GM18520 (cell line): ENCODE measurements around the gene SPINK8.
"Not testable (repeated sequence)": the region's sequence is repeated elsewhere in the genome, so short reads cannot be mapped to it uniquely, and the experiment has no call there.

Experiments used
- ATAC-seq: cut with Tn5 transposase; IDR thresholded peaks from one replicate; pipeline ENCODE4 v1.9.1; 2021; ENCODE audit not compliant: unreplicated experiment

The SPINK8 gene

DNA sequence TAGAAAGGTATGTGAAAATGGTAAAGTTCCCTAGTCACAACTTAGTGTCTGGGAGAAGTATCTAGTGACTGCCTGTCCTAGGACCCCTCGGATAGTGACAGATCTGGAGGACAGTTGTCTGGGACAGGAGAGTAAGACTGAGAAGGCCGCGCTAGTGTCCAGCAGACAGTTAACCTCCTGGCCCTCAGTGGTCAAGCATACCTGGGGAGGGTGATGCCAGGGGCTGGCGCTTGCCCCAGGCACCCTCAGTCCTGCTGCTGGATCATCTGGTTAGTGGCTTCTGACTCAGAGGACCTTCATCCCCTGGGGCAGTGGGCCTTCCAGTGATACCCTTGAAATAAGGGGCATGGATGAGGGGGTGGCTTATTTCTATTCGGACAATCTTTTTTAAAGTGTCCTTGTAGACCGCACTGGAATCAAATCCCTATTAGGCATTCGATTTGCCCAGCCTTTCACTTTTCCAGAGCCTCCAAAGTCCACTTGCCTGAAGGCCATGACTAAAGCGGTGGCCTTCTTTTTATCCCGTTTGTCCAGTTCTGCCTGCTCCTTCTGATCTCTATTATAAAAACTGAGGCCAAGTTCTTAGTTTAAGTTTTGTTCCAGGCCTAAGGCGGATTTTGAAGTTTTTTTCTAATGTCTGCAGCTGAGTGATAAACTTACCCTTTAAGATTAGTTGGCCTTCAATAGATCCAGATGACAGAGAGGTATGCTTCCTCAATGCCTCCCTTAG lies 1.6 kb downstream of the SPINK8 start:
- not testable (repeated sequence) for ATAC-seq

DNA sequence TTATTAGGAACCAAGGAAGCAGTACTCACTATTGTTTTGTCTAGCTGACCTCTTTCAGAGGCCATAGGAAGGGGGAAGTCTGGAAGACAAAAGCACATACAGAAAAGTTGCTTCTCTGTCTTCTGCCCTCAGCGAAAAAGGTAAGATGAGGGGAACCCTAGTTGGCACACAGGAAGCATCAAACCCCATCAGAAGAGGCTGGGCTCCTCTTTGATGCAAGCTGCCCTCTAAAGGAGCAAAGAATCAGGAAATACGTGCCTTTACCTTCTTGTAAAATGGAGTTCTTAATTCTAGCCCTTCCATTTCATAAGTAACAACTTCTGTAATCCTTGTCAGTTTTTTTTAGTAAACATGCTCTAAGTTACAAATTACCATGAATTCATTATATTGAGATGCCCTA lies 12.5 kb downstream of the SPINK8 start:
- ATAC-seq, result no peak

DNA sequence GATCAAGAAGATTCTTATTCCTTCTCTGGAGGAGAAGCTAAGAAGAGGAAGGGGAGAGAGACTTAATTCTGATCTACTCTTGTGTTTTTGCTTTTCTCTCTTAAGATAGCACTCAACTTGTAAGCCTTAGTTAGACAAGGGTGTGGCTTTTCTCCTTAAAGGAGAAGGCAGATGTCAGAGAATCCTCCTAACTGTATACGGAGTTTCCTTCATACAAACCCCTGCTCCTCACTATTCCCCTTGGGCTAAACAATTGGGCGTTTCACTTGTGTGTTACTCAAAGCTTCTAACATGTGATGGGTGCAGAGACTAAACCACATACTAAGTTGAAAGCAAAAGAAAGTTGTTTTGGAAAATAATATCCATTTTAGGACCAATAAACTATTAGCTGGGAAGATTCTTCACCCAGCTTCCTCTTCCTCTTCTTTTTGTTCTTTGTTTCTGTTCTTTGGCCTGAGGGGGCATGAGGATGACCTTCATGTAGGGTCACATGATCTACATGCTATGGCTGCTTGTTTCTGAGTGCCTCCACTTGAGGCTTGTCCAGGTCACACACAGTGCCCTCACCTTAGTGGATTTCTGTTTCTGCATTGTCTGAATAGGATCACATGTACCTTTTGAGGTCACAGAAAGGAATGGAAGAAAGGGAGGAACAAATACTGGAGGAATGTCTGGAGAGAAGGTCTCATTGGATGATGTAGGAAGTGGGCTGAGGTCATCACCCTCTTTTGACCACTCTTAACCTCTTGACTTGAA lies 14.6 kb downstream of the SPINK8 start:
- ATAC-seq, result no peak

DNA sequence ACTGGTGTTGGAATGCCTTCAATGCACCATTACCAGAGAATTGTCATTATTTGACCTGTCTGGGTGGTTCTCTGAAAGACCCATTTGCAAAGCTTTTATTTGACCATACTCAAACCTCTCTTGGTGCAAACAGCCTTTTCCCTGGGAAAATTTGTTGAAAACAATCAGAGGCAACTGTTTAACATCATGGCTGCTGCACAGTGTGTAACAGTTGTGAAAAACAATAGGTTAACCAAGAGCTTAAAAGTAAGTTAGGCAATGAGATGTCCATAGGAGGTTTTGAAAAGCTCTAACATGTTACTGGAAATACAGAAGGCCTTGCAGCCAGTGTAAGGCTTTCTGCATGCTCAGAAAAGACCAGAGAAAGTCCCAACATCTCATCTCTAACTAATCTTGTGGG lies 18.9 kb downstream of the SPINK8 start:
- no peak for ATAC-seq

DNA sequence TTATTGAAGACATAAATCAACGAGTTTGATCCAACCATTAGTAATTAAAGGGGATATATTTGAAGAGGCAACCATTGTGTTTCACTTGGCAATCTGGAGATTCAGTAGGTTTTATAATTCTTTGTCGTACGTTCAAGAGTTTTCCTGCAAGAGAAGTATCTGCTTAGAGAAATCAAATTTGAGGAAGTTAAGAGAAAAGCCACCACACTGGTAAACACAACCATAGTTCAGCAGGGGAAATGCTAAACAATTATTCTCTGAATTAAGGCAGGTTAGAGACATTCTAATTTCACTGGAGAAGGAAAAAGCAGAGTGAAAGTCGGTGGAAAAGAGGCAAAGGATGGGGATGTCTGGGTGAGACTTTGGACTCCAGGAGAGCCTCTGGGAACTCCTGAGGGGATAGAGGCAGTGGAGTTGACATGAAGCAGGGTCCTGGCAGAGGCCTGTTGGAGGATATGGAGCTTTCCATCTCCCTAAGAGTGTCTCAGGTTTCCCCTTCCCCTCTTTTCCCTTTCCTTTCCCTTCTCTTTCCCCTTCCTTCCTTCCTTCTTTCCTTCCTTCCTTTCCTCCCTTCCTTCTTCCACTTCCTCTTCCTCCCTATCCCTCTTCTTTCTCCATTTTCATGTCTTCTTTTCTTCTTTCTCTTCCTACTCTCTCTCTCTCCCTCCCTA lies 26.5 kb downstream of the SPINK8 start:
- no peak for ATAC-seq

DNA sequence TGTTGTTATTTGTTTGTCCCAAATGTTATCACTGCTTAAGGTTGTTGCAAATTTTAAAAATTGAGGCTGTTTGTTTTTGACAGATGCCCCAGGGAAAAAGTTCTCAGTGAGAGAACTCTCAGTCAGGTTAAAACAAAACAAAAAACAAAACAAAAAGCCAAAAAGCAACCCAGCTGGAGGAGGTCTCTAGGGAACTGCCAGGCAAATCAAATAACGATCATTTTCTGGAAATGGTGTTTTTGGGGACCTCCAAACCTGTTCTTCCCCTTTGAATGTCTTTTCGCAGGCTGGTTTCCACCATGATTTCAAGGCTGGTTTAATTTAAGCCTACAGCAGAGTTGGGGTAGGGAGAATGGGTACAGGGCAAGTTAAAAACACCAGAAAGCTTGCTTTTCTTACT lies 27.2 kb downstream of the SPINK8 start:
- ATAC-seq, result no peak

DNA sequence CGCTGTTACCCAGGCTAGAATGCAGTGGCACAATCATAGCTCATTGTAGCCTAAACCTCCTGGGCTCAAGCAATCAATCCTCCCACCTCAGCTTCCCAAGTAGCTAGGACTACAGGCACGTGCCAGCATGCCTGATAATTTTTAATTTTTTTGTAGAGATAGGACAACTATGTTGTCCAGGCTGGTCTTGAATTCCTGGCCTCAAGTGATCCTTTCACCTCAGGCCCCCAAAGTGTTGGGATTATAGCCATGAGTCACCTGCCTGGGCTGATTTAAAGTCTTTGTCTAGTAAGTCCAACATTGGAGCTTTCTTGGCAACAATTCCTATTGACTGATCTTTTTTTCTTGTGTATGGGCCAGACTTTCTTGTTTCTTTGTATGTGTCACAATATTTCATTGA lies 28.1 kb downstream of the SPINK8 start:
- ATAC-seq, result no peak

DNA sequence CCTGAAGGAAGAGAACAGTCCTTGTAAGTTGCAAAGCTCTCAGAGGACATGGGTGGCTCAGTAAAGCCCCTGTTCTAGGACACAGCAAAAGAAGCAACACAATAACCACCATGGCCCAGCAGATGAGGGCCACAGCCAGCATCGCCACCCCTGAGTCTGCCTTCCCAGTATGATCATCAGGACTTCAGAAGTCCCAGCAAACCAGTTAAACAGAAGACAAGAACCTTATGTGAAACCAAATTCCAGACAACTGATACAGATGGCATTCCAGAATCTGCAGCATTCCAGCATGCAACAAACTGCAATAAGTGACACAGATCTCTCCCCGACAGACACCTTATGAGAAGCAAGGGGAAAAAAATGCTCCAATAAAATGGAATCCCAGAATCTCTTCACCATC lies 30.4 kb downstream of the SPINK8 start:
- ATAC-seq, result no peak

DNA sequence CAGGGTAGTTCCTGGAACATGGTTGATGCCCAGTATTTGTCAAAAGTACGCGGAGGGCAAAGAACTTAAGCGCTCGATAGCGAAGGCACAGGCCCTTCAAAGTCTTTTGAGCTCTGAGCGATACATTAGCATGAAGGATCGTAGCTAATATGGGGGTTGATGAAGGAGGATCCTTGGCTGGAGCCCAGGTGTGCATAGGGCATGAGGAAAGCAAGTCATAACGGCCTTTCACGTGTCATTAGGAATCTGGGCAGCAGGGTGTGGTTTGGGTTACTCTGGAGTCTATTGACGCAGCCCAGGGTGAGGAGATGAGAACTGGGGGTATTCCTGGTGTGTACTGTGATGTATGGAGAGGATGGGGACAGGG lies 31.7 kb downstream of the SPINK8 start:
- no peak for ATAC-seq

DNA sequence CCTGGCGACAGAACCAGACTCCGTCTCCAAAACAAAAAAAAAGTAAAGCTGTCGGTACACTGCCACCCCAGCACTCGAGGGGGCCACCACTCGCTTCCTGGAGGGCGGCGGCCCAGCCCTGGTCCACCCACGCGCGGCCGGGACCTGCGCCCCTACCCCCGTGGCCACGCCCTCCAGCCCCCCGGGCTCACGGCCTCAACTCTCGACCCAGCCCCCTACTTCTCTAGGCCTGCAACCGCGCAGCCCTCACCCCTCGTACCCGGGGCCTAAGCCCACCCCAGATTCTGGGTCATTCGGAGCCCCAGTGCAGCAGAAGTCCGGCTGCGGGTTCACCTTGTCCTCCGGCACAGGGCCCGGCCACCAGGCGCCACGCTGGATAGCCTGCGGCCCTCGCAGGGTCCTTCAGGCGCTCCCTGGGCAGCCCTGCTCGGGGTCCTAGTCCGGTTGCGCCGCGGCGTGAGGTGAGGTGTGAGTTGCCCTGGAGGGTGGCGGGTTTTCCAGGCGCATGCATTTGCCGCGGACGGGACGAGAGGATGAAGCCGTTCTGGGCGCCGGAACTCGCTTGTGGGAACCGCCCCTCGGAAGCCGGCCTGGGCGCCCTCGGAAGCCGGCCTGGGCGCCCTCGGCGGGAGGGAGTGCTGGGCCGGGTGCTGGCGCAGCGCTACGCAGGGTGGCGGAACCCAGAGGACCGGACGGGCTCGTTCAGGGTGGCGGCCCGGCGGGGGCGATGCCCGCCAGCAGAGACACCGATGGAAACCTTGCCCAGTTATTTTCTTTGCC lies 32.3 kb downstream of the SPINK8 start, which contains the start of gene NME6:
Gene NME6, minus strand, starts transcription at position 348 of the 780 bp plus-strand sequence.
- ATAC-seq, result peak; percentile 68

DNA sequence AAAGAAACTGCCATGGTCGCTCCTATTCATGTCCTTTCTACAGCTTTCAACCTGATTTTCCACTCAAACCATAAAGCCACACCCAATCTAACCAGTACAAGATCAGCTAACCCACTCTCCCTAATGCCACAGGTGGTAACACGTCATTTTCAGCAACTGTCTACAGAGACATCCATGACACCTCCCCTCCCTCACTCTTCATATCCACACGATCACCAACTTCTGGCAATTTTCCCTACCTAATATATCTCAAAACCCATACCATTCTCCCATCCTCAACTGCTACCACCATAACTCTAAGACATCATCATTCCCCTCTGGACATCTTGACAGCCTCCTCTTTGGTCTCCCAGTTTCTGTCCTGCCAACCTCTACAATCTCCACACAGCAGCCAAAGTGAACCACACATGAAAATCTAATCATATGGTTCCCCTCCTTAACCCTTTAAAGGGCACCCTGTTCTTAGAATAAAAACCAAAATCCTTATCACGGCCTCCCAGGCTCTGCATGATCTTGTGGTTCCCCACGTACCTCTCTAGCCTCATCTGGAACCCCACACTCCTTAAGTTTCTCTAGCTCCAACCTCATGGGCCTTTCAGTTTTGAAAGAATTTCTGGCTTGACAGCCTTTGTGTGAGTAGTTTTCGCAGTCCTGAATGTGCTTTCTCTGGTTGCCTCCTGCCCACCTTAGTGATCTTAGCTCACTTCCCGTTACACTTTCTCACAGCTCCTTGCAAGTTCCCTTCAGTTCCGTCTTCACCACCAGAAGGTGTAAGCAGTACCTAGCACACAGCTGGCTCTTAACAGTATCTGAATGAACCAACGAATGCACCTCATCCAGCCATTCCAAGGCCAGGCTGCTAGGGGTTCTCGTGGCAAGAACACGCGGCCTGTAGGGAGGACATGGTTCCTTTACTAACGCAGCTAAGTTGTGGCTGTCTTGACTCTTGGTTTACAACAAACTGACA lies 33.4 kb downstream of the SPINK8 start:
- no peak for ATAC-seq

DNA sequence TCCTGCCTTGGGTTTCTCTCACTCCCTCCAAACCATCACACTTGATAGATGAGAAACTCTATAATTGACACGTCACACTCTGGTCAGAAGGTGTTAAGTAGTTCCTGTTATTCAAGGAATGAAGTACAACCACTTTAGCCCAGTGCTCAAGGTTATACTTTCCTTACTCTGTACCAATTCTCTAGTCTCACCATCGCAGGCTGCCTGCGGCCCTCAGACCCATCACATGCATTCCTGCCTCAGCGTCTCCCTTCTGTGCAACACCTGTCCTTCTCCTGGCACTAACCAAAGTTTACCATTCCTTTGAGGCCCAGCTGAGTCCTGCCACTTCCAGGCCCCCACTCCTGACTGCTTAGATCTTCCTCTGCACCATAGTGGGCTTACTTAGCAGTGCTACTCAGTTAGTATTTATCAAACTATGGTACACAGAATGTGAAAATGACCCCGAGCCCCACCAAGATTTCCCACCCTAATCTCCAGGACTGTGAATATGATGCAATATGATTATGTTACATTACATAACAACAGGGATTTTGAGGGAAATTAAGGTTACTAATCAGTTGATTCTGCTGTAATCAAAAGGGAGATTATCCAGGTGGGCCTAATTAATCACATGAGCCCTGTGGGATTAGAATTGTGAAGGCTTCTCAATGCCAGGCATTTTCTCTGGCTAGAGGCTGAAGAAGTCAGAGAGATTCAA lies 36.2 kb downstream of the SPINK8 start:
- ATAC-seq, result no peak

DNA sequence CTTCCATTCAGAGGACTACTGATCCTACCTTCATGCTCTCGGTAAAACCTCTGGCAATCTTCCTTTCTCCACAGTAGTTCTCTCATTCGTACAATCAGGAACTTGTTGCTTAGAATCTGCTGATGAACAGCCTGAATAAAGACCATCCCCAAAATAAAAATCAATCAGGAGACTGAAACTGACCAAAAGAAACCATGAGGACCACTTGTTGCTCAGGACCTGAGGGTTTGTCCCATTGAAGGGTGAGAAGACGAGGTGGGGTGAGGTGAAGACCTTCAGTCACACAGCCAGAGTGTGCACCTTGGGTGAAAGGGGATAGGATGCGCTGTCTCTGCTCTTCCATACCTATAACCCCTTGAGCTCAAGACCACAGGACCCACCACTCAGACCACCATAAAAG lies 36.8 kb downstream of the SPINK8 start:
- no peak for ATAC-seq

DNA sequence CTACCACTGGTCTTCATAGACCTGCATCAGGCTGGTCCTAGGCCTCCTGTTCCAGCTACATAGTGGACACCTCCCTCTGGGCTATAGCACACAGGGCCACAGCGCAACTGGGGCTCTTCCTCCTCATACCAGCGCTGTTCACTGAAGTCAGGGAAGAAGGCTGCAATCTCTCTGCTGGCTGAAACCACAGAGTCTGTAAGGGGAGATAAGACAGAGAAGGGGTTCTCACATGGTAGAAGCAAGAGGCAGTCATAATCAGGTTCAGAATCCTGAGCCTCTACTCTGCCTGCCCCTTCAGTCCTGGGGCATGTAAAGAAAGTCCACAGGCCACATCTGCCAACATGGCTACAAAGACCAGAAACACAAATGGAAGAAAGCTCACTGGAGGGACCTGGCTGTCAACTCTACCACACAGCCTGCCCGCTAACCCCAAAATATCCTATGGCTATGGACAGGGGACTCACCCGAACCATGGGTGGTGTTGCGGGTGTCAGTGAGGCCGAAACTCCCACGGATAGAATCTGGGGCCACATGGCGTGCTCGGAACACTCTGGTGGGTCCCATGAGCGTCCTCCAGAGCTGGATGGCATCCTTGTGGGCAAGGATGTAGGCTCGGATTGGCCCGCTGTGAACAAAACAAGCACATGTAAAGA lies 38.7 kb downstream of the SPINK8 start:
- ATAC-seq, result no peak

DNA sequence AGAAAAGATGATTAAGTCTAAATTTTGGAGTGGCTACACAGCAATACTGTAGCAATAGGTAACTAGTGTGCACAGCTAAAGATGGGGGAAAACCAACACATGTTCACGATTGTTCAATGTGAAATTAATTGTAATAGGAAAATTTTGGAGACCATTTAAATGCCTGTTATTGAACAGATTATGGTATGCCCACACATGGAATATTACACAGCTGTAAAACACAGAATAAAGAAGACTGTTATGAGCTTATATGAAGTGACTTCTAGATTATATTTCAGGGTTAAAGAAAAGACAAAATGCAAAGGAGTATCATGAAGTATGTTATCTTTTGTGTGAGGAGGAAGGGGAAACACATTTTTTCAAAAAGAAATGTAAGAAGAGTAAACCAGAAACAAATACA lies 43.8 kb downstream of the SPINK8 start:
- no peak for ATAC-seq

DNA sequence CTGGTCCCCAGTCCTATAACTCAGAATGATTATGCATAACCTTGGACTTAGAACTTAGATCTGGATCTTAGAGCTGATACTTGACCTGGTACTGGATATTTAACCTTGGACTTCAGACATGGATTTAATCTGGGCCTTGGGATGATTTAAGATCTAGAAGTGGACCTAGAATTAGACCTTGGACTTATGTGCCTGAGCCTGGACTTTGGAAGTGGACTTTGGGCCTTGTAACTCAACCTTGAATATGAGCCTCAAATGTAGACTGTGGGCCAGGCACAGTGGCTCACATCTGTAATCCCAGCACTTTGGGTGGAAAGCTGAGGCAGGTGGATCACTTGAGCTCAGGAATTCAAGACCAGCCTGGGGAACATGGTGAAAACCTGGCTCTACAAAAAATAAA lies 46.4 kb downstream of the SPINK8 start:
- no peak for ATAC-seq

DNA sequence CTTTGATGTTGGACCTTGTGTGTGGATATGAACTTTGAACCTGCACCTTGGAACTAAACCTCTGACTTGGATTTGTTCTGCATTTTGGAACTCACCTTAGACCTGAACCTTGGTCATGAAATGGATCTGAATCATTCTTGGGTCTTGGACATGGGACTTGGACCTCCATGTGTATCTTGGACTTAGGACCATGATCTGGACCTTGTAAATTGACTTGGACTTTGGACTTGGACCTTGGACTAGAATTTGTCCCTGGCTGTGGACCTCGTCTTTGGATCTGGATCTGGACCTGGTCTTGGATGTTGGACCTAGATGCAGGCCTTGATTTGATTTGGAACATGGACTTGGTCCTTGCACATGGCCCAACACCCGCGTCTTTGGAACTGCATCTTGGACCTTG lies 47.2 kb downstream of the SPINK8 start:
- ATAC-seq, result no peak

DNA sequence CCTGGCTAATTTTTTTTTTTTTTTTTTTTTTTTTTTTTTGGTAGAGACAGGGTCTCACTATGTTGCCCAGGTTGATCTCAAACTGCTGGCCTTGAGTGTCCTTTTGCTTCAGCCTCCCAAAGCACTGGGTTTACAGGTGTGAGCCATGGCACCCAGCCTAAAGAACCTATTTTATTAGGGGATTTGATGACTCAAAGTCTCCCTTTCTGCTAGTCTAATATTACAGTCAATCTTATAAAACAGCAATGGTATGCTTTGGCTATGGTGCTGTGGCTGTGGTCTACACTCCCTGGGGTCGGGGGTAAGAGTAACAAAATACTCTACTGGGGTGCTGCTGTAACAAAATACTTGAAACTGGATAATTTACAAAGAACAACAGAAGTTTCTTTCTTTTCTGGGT lies 47.8 kb downstream of the SPINK8 start:
- ATAC-seq, result no peak

DNA sequence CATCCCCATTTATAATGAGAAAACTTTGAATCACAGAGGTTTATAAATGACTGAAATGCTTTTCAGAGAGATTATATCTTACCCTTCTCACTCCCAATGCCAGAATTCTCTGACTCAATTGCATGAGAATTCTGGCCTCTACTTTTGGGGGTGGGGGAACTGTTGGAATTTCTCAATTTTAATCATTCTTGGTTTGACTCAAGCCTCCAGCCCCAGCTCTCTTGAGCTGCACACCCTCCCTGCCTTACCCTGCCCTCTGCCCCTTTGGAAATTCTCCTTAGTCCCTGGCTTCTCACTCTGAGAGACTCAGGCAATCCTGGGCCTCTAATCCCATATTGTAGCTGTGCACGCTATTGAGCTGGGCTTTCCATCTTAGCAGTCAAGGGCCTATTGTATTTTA lies 48.3 kb downstream of the SPINK8 start:
- ATAC-seq, result no peak
